ENCODE measurements around the gene GPHN. TPM values are rescaled to one million over a fixed set of nuclear protein-coding genes. Genes with fewer than 3 reads are reported as not detected.

The GPHN gene
- total and polyA plus RNA-seq, 2 of the 4 experiments (the other 2 are of a cell fraction), result 8.0 to 8.1 TPM

DNA sequence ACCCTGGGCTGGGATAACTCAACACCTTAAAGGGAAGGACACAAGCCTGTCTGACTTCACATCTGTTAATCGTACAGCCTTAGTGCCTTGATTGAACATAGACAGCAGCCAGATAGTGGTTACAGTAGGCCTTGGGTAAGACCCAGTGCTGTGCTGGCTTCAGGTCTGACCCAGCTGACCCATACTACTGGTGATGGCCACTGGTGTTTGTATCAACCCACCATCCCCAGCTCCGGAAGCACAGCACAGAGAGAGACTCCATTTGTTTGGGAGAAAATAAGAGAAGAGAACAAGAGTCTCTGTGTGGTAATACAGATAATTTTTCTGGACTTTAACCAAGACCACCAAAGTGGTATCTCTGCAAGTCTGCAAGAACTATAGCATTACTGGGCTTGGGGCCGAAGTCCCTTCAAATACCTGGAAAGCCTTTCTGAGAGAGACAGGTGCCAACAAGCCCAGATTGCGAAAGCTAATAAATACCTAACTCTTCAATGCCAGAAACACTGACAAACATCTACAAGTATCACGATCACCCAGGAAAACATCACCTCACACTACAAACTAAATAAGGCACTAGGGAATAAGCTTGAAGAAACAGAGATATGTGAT is 351.2 kb downstream of the GPHN start:
- no peak for ATAC-seq (ENCODE audit: low read depth)
- no peaks in the 10 kb centered on the region for H4K20me1 ChIP-seq (ENCODE audit: insufficient read depth, low read length)
- no peaks in the 10 kb centered on the region for H3K36me3 ChIP-seq (ENCODE audit: control insufficient read depth, insufficient read depth, low read length)
- H3K4me2 ChIP-seq (ENCODE audit: low read depth, low read length), result no peak overlapping the region
- 0 out of 2 replicates have a peak, but pooled peaks cover 3% of the 10 kb centered on the region for H3K9me1 ChIP-seq (ENCODE audit: insufficient read depth, low read length)
- no peak overlapping the region for H2BK15ac ChIP-seq (ENCODE audit: low read depth, low read length)
- no peaks in the 10 kb centered on the region for H3K9me3 ChIP-seq (ENCODE audit: control insufficient read depth, insufficient read depth, low read length)
- H4K91ac ChIP-seq (ENCODE audit: insufficient read depth, low read depth, low read length), result no peak overlapping the region
- in situ Hi-C loops (cut with MboI; ENCODE audit: low sequenced_read_pairs) (no loop called here), intact Hi-C loops (cut with micrococcal nuclease) (no loop called here), dilution Hi-C loops (cut with HindIII; ENCODE audit: low sequenced_read_pairs, unreplicated experiment) (no loop called here)
- no peak overlapping the region for H3K27ac ChIP-seq (ENCODE audit: insufficient read depth, low read length)
- no peak overlapping the region for H2BK5ac ChIP-seq (ENCODE audit: low read depth, low read length, poor library complexity, severe bottlenecking)
- H2AK5ac ChIP-seq (ENCODE audit: low read depth, low read length), result no peak overlapping the region
- H3K14ac ChIP-seq (replicated peaks; ENCODE audit: low read depth, low read length), result no peak overlapping the region
- no peak for TF ChIP-seq MAFK (IDR thresholded peaks at IDR 0.05; ENCODE audit: low read depth, low read length)
- TF ChIP-seq RCOR1 (IDR thresholded peaks at IDR 0.05; ENCODE audit: insufficient replicate concordance, low read length), result no peak
- no peak for TF ChIP-seq USF2 (IDR thresholded peaks at IDR 0.05; ENCODE audit: low read depth, low read length)
- TF ChIP-seq FOS (IDR thresholded peaks at IDR 0.05; ENCODE audit: low read depth, low read length), result no peak
- TF ChIP-seq BHLHE40 (IDR thresholded peaks at IDR 0.05; ENCODE audit: low read depth, low read length), result no peak
- TF ChIP-seq, protein P1, sequence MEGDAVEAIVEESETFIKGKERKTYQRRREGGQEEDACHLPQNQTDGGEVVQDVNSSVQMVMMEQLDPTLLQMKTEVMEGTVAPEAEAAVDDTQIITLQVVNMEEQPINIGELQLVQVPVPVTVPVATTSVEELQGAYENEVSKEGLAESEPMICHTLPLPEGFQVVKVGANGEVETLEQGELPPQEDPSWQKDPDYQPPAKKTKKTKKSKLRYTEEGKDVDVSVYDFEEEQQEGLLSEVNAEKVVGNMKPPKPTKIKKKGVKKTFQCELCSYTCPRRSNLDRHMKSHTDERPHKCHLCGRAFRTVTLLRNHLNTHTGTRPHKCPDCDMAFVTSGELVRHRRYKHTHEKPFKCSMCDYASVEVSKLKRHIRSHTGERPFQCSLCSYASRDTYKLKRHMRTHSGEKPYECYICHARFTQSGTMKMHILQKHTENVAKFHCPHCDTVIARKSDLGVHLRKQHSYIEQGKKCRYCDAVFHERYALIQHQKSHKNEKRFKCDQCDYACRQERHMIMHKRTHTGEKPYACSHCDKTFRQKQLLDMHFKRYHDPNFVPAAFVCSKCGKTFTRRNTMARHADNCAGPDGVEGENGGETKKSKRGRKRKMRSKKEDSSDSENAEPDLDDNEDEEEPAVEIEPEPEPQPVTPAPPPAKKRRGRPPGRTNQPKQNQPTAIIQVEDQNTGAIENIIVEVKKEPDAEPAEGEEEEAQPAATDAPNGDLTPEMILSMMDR (conservative IDR thresholded peaks at IDR 0.05; ENCODE audit: low read depth, low read length), result no peak
- TF ChIP-seq MXI1 (IDR thresholded peaks at IDR 0.05; ENCODE audit: borderline replicate concordance, low read depth, low read length), result no peak
- TF ChIP-seq MAZ (IDR thresholded peaks at IDR 0.05; ENCODE audit: borderline replicate concordance, low read depth, low read length), result no peak
- no peaks in the 10 kb centered on the region for H3K27me3 ChIP-seq (ENCODE audit: control insufficient read depth, insufficient read depth, low read length)
- no peak overlapping the region for H3K23ac ChIP-seq (ENCODE audit: low read depth, low read length)
- no peak overlapping the region for H2BK120ac ChIP-seq (ENCODE audit: low read depth, low read length)
- no peak overlapping the region for H3K18ac ChIP-seq (ENCODE audit: low read depth, low read length)
- no peak overlapping the region for H3K4ac ChIP-seq (ENCODE audit: low read depth, low read length)
- no peak overlapping the region for H4K8ac ChIP-seq (ENCODE audit: low read depth in 2 of 2, low read length in 2 of 2)
- H3K9ac ChIP-seq (ENCODE audit: low read depth, low read length), result no peak overlapping the region
- no peak overlapping the region for H2AFZ ChIP-seq (replicated peaks; ENCODE audit: low read length, poor library complexity)
- no peak for DNase-seq
- WGBS, 2 experiments (ENCODE audit: extremely low coverage in 2 of 2, insufficient read length in 1 of 2), result 80% methylated on average over 1 of the region's 5 CpGs; no CpG with 5 or more reads in 1 of the 2 experiments
- no peaks in the 10 kb centered on the region for H3K79me1 ChIP-seq (ENCODE audit: low read depth in 1 of 2, low read length in 2 of 2)
- H2AK9ac ChIP-seq (replicated peaks; ENCODE audit: low read depth, low read length, poor library complexity), result no peak overlapping the region
- H3K4me3 ChIP-seq (ENCODE audit: insufficient read depth, low read depth, low read length), result no peak overlapping the region
- H3K4me1 ChIP-seq (ENCODE audit: control insufficient read depth, insufficient read depth, low read length), result no peaks in the 10 kb centered on the region
- H2BK20ac ChIP-seq (ENCODE audit: low read depth, low read length), result no peak overlapping the region
- no TSS peak for BruUV-seq (replicated peaks)
- no peak overlapping the region for H4K5ac ChIP-seq (ENCODE audit: low read depth, low read length)
- ChIA-PET POLR2A (ENCODE audit: unreplicated experiment) (no interaction called here), CTCF (no interaction called here)
- no peak overlapping the region for H3K56ac ChIP-seq (ENCODE audit: extremely low read depth, insufficient read depth, low read length)
